GM12878 (cell line): ENCODE results near the gene FERMT3. TPM values are rescaled to one million over a fixed set of nuclear protein-coding genes. Genes with fewer than 3 reads are reported as not detected.

Experiments used
- CBFB ChIP-seq: IDR thresholded peaks from 2 replicates; pipeline ENCODE4 v1.6.1; 2016; ENCODE audit warnings: antibody characterized with exemption, low read depth
- EZH2 ChIP-seq: IDR thresholded peaks from 2 replicates; pipeline ENCODE4 v1.6.1; 2012; ENCODE audit warnings: low read depth, mild to moderate bottlenecking, control low read depth, inconsistent platforms, low read length, borderline replicate concordance; ENCODE audit not compliant: control insufficient read depth
- HDAC2 ChIP-seq: fragments of 200-600 bp; sonication (generic); IDR thresholded peaks from 2 replicates; pipeline ENCODE4 v1.6.1; 2017
- JUNB ChIP-seq: IDR thresholded peaks from 2 replicates; pipeline ENCODE4 v1.6.1; 2016; ENCODE audit warnings: antibody characterized with exemption, mild to moderate bottlenecking
- NFYA ChIP-seq: IDR thresholded peaks from 2 replicates; pipeline ENCODE4 v1.6.1; 2011; ENCODE audit warnings: low read depth, mild to moderate bottlenecking, low read length, improper control_type of control experiment, borderline replicate concordance
- PML ChIP-seq: IDR thresholded peaks from 2 replicates; pipeline ENCODE4 v1.6.1; 2012; ENCODE audit warnings: low read length, inconsistent platforms
- SREBF1 ChIP-seq: IDR thresholded peaks from 2 replicates; pipeline ENCODE4 v1.6.1; 2012; ENCODE audit warnings: mild to moderate bottlenecking, low read length
- STAT1 ChIP-seq: fragments of 450-650 bp; conservative IDR thresholded peaks from 2 replicates; pipeline ENCODE4 v1.6.1; 2014; ENCODE audit warnings: antibody characterized with exemption, mild to moderate bottlenecking
- polyA plus RNA-seq, 11 experiments: library from polyadenylated mRNA; depleted of rRNA in 4 of 11; unstranded in 6 of 11; stranded (reverse) in 5 of 11; fragments of >200 nt; fragmentation: Nextera tagmentation in 4 of 11; fragmentation: Illumina TruSeq in 1 of 11; extraction: Ambion mirVana in 4 of 11; extraction: Trizol in 1 of 11; gene quantifications; 1 replicate in 1 of 11; 2 replicates in 10 of 11; pipeline versions ENCODE4 v1.2.1 to v1.2.3, GENCODE V29; 2011 to 2016; ENCODE audit warnings: inconsistent platforms in 2 of 11, missing spikeins in 2 of 11, low read depth in 1 of 11
- total RNA-seq, 4 experiments: library from RNA; depleted of rRNA in 3 of 4; stranded (reverse); fragments of >200 nt in 3 of 4; fragmentation: Illumina TruSeq in 1 of 4; extraction: Trizol in 1 of 4; gene quantifications; 2 replicates each; pipeline versions ENCODE4 v1.2.1 to v1.2.3, GENCODE V29; 2013 to 2021
- TF ChIP-seq, protein P1 (sequence below): IDR thresholded peaks from 2 replicates; pipeline ENCODE4 v1.6.1; 2011; ENCODE audit warnings: mild to moderate bottlenecking, low read depth, low read length, moderate library complexity; ENCODE audit not compliant: insufficient replicate concordance
- TF ChIP-seq, protein P2 (sequence below): IDR thresholded peaks from 2 replicates; pipeline ENCODE4 v1.6.1; 2011; ENCODE audit warnings: borderline replicate concordance, low read depth, mild to moderate bottlenecking, moderate library complexity, low read length; ENCODE audit not compliant: insufficient read depth, poor library complexity, severe bottlenecking
- TF ChIP-seq, protein P3 (sequence below): fragments of 450-650 bp; IDR thresholded peaks from 2 replicates; pipeline ENCODE4 v1.6.1; 2018; ENCODE audit warnings: borderline replicate concordance, mild to moderate bottlenecking; ENCODE audit not compliant: partially characterized antibody
- TF ChIP-seq, protein P4 (sequence below): IDR thresholded peaks from 2 replicates; pipeline ENCODE4 v1.6.1; 2012; ENCODE audit warnings: low read length, inconsistent platforms
- TF ChIP-seq, protein P5 (sequence below): fragments of 450-650 bp; IDR thresholded peaks from 2 replicates; pipeline ENCODE4 v1.6.1; 2017; ENCODE audit warnings: low read depth, mild to moderate bottlenecking, moderate library complexity

The FERMT3 gene
- total and polyA plus RNA-seq, 10 of the 15 experiments (the other 5 are each of a cell fraction or from before 2014, with no cell fraction given): 2.0 to 211 (median 114) TPM

DNA sequence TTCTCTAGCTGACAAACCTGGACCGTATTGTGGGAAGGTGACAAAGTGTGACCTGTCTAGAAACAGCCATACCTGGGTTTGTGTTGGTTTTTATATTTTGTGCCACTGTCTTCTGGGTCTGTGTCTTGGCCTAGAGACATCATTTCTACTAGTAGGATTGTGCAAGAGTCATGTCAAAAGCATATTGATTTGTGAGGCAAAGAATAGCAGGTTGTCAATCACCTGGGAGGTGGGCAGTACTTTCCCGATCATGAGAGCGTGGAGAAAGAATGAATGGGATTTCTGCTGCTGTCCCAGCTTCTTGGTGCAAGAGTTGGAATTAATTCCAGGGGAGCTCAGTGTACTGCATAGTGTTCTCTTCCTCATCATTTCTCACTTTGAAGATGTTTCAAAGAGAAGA lies 5.0 kb upstream of the FERMT3 start (continued):
- TF ChIP-seq, protein P1, sequence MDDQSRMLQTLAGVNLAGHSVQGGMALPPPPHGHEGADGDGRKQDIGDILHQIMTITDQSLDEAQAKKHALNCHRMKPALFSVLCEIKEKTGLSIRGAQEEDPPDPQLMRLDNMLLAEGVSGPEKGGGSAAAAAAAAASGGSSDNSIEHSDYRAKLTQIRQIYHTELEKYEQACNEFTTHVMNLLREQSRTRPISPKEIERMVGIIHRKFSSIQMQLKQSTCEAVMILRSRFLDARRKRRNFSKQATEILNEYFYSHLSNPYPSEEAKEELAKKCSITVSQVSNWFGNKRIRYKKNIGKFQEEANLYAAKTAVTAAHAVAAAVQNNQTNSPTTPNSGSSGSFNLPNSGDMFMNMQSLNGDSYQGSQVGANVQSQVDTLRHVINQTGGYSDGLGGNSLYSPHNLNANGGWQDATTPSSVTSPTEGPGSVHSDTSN: no peak
- TF ChIP-seq EZH2: no peak
- TF ChIP-seq SREBF1: no peak
- no peak for TF ChIP-seq JUNB
- TF ChIP-seq STAT1: no peak
- TF ChIP-seq, protein P2, sequence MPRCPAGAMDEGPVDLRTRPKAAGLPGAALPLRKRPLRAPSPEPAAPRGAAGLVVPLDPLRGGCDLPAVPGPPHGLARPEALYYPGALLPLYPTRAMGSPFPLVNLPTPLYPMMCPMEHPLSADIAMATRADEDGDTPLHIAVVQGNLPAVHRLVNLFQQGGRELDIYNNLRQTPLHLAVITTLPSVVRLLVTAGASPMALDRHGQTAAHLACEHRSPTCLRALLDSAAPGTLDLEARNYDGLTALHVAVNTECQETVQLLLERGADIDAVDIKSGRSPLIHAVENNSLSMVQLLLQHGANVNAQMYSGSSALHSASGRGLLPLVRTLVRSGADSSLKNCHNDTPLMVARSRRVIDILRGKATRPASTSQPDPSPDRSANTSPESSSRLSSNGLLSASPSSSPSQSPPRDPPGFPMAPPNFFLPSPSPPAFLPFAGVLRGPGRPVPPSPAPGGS: no peak
- no peak for TF ChIP-seq HDAC2
- TF ChIP-seq, protein P3, sequence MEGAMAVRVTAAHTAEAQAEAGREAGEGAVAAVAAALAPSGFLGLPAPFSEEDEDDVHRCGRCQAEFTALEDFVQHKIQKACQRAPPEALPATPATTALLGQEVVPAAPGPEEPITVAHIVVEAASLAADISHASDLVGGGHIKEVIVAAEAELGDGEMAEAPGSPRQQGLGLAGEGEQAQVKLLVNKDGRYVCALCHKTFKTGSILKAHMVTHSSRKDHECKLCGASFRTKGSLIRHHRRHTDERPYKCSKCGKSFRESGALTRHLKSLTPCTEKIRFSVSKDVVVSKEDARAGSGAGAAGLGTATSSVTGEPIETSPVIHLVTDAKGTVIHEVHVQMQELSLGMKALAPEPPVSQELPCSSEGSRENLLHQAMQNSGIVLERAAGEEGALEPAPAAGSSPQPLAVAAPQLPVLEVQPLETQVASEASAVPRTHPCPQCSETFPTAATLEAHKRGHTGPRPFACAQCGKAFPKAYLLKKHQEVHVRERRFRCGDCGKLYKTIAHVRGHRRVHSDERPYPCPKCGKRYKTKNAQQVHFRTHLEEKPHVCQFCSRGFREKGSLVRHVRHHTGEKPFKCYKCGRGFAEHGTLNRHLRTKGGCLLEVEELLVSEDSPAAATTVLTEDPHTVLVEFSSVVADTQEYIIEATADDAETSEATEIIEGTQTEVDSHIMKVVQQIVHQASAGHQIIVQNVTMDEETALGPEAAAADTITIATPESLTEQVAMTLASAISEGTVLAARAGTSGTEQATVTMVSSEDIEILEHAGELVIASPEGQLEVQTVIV: no peak
- no peak for TF ChIP-seq NFYA
- no peak for TF ChIP-seq CBFB
- TF ChIP-seq, protein P4, sequence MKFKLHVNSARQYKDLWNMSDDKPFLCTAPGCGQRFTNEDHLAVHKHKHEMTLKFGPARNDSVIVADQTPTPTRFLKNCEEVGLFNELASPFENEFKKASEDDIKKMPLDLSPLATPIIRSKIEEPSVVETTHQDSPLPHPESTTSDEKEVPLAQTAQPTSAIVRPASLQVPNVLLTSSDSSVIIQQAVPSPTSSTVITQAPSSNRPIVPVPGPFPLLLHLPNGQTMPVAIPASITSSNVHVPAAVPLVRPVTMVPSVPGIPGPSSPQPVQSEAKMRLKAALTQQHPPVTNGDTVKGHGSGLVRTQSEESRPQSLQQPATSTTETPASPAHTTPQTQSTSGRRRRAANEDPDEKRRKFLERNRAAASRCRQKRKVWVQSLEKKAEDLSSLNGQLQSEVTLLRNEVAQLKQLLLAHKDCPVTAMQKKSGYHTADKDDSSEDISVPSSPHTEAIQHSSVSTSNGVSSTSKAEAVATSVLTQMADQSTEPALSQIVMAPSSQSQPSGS: no peak
- TF ChIP-seq, protein P5, sequence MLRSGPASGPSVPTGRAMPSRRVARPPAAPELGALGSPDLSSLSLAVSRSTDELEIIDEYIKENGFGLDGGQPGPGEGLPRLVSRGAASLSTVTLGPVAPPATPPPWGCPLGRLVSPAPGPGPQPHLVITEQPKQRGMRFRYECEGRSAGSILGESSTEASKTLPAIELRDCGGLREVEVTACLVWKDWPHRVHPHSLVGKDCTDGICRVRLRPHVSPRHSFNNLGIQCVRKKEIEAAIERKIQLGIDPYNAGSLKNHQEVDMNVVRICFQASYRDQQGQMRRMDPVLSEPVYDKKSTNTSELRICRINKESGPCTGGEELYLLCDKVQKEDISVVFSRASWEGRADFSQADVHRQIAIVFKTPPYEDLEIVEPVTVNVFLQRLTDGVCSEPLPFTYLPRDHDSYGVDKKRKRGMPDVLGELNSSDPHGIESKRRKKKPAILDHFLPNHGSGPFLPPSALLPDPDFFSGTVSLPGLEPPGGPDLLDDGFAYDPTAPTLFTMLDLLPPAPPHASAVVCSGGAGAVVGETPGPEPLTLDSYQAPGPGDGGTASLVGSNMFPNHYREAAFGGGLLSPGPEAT: no peak
- TF ChIP-seq PML: no peak
